Measurements from ENCODE around the gene GJD3. TPM values are rescaled to one million over a fixed set of nuclear protein-coding genes. Genes with fewer than 3 reads are reported as not detected.
A peak's percentile ranks its signal among the peaks of the same experiment; 100 is the strongest.

GJD3 gene
- total RNA-seq, 1 experiment from 2014 or later: not detected

DNA sequence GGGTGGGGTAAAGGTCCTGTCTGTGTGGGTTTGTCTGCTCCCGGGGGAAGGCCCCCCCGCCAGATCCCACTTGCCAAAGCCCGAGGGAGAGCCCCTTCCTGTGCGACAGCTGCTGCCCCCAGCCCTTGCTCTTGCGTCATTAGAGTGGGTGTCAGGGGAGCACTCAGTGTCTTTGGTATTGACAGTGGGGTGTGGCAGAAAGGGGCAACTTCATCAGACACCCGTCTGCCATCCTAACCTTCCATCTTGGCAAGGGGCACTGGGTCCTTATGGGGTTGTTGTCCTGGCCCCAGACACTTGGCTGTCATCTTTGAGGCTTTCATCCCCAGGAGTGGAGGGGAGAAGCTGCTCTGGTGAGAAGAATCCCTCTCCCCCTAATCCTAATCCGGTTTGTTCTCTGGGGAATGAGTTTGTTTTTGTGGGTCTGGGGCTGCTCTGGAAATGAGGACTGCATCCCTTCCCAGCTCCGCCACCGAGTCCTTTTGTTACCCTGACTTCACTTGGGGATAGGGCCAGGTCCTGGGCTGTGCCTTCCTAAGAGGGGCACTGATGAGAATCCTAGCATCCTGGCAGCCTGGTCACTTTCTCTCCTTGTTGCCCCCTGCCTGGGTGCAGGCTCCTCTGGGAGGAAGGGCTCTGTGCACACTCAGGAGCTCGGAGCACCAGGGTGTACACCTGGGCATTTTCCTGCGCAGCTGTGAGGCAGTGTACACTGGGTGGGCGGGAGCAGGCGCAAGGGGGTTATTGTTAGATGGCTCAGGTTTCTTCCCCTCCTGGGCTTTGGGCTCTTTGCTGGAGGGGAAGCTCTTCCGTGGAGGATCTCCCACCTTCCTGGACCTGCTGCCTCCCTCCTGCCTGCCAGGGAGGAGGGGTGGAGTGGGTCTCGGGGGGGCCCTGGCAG, 21.1 kb downstream of the GJD3 start:
- Histone ChIP-seq H3K4me2 (ENCODE audit: insufficient read depth, insufficient read length, low read length) (peak overlapping the region; percentile 41), H3K23me2 (ENCODE audit: insufficient read length, low read depth, low read length, poor library complexity, severe bottlenecking) (peaks cover 25% of the 10 kb centered on the region), H3K9ac (ENCODE audit: extremely low read depth, insufficient read length, low read length) (no peak overlapping the region), H3K79me1 (ENCODE audit: insufficient read depth, low read depth, low read length, poor library complexity, severe bottlenecking) (no peaks in the 10 kb centered on the region), H2BK15ac (ENCODE audit: low read depth, low read length) (no peak overlapping the region), H3K4ac (ENCODE audit: low read depth, low read length) (no peak overlapping the region), H3K23ac (ENCODE audit: insufficient read length, low read depth, low read length) (no peak overlapping the region), H3K4me1 (ENCODE audit: insufficient read depth, low read length) (peaks cover 23% of the 10 kb centered on the region), H4K8ac (replicated peaks; ENCODE audit: insufficient read length, low read depth, low read length) (no peak overlapping the region), H2BK12ac (ENCODE audit: insufficient read length, low read depth, low read length) (no peak overlapping the region), H3K9me3 (ENCODE audit: control insufficient read depth, low read depth, low read length) (no peaks in the 10 kb centered on the region), H3K18ac (ENCODE audit: insufficient read length, low read depth, low read length) (no peak overlapping the region), H2BK120ac (ENCODE audit: low read depth, low read length, poor library complexity, severe bottlenecking) (no peak overlapping the region), H3K14ac (ENCODE audit: insufficient read depth, low read length) (no peak overlapping the region; the same call in 1 of the 2 replicates), H3K27me3 (ENCODE audit: insufficient read depth, low read length) (peaks cover 18% of the 10 kb centered on the region; the same call in 1 of the 2 replicates), H3K79me2 (ENCODE audit: insufficient read depth, low read length) (no peaks in the 10 kb centered on the region), H4K91ac (ENCODE audit: insufficient read length, low read depth, low read length) (no peak overlapping the region), H2AK5ac (ENCODE audit: insufficient read length, low read length) (no peak overlapping the region), H3K56ac (ENCODE audit: insufficient read length, low read depth, low read length) (no peak overlapping the region), H2BK20ac (ENCODE audit: low read depth, low read length, poor library complexity, severe bottlenecking) (no peak overlapping the region), H2AFZ (ENCODE audit: low read length) (no peak overlapping the region), H2BK5ac (ENCODE audit: insufficient read length, low read length) (no peak overlapping the region), H3K27ac (ENCODE audit: insufficient read length, low read depth, low read length) (no peak overlapping the region), H4K20me1 (ENCODE audit: control insufficient read depth, insufficient read depth, insufficient read length) (no peaks in the 10 kb centered on the region), H4K5ac (ENCODE audit: insufficient read length, low read depth, low read length) (no peak overlapping the region), H3T11ph (ENCODE audit: low read length) (no peak overlapping the region)
- Mint-ChIP-seq H3K9me3 (no peaks in the 10 kb centered on the region), H3K36me3 (ENCODE audit: insufficient read depth in 1 of 3, low read depth in 3 of 3) (peaks cover 0 to 6% (median 6%) of the 10 kb centered on the region in 3 experiments; a peak in 3 of 7 replicates), H3K27ac (no peak overlapping the region), H3K4me1 (peaks cover 55 to 59% of the 10 kb centered on the region in 2 experiments), H3K27me3 (ENCODE audit: low read depth) (peaks cover 86% of the 10 kb centered on the region), H3K4me3 (peak overlapping the region; percentile 69 to 85)
- no CpG with 5 or more reads among the region's 15 CpGs for WGBS (ENCODE audit: extremely low coverage, insufficient read length, low lambda C conversion rate)
- TF ChIP-seq, protein P1, sequence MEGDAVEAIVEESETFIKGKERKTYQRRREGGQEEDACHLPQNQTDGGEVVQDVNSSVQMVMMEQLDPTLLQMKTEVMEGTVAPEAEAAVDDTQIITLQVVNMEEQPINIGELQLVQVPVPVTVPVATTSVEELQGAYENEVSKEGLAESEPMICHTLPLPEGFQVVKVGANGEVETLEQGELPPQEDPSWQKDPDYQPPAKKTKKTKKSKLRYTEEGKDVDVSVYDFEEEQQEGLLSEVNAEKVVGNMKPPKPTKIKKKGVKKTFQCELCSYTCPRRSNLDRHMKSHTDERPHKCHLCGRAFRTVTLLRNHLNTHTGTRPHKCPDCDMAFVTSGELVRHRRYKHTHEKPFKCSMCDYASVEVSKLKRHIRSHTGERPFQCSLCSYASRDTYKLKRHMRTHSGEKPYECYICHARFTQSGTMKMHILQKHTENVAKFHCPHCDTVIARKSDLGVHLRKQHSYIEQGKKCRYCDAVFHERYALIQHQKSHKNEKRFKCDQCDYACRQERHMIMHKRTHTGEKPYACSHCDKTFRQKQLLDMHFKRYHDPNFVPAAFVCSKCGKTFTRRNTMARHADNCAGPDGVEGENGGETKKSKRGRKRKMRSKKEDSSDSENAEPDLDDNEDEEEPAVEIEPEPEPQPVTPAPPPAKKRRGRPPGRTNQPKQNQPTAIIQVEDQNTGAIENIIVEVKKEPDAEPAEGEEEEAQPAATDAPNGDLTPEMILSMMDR (conservative IDR thresholded peaks at IDR 0.05): no peak
- DNase-seq: no peak
